Adrenal gland (tissue), 5 donors: ENCODE measurements around the gene KIR2DL4.
"Not testable (repeated sequence)": the region's sequence is repeated elsewhere in the genome, so short reads cannot be mapped to it uniquely, and the experiment has no call there.

ENCODE experiments used
- CTCF ChIP-seq, 6 experiments: fragments of 450-650 bp in 4 of 6; fragments of 200-600 bp in 2 of 6; sonication (generic) in 1 of 6; IDR thresholded peaks; 1 replicate in 5 of 6; 2 replicates in 1 of 6; pipeline versions ENCODE4 v1.5.1 to v1.8.0; 2016 to 2021; ENCODE audit warnings: antibody characterized with exemption in 6 of 6, mild to moderate bottlenecking in 2 of 6, moderate library complexity in 1 of 6
- POLR2A ChIP-seq, 2 donors: fragments of 450-650 bp; IDR thresholded peaks; one replicate each; pipeline ENCODE4 v1.6.1; 2017; ENCODE audit warnings: antibody characterized with exemption in 2 of 2, mild to moderate bottlenecking in 2 of 2, moderate library complexity in 1 of 2
- donor health status: DM: no; HTN: no; CAD: no.

GRCh38 chr19:54777851-54778250, 25.6 kb upstream of the KIR2DL4 start:
- TF ChIP-seq CTCF, POLR2A (IDR thresholded peaks at IDR 0.05): not testable (repeated sequence)
